ENCODE results near the gene IL22RA2.

IL22RA2 gene

GRCh38 chr6:137146206-137146605 lies 27.2 kb downstream of the IL22RA2 start:
- Histone ChIP-seq H3K4me3 (ENCODE audit: low read depth in 1 of 2, low read length in 2 of 2) (no peak overlapping the region), H3K9me3 (ENCODE audit: low read length) (no peaks in the 10 kb centered on the region), H3K4me1 (ENCODE audit: insufficient read depth, low read length) (no peaks in the 10 kb centered on the region), H3K9ac (ENCODE audit: low read length) (no peak overlapping the region), H3K27ac (ENCODE audit: low read depth, low read length) (no peak overlapping the region), H3K27me3 (ENCODE audit: control insufficient read depth in 1 of 2, insufficient read depth in 2 of 2, low read length in 2 of 2) (no peaks in the 10 kb centered on the region), H3K36me3 (ENCODE audit: insufficient read depth, low read length) (no peaks in the 10 kb centered on the region)

- no peaks in the 10 kb centered on the region for H3K27me3 ChIP-seq (ENCODE audit: control insufficient read depth in 1 of 2, insufficient read depth in 2 of 2, low read length in 2 of 2)
- no peaks in the 10 kb centered on the region for H3K9me3 ChIP-seq (ENCODE audit: low read length)
- no peak overlapping the region for H3K9ac ChIP-seq (ENCODE audit: low read length)
- H3K4me1 ChIP-seq (ENCODE audit: insufficient read depth, low read length), result no peaks in the 10 kb centered on the region
- H3K27ac ChIP-seq (ENCODE audit: low read depth, low read length), result no peak overlapping the region
- no peaks in the 10 kb centered on the region for H3K36me3 ChIP-seq (ENCODE audit: insufficient read depth, low read length)
- no peak overlapping the region for H3K4me3 ChIP-seq (ENCODE audit: low read depth in 1 of 2, low read length in 2 of 2)
Measured at GRCh38 chr6:137145421-137145820, 28.0 kb downstream of the IL22RA2 start.

- Histone ChIP-seq H3K27me3 (ENCODE audit: control insufficient read depth in 1 of 2, insufficient read depth in 2 of 2, low read length in 2 of 2) (no peaks in the 10 kb centered on the region), H3K4me1 (ENCODE audit: insufficient read depth, low read length) (no peaks in the 10 kb centered on the region), H3K36me3 (ENCODE audit: insufficient read depth, low read length) (no peaks in the 10 kb centered on the region), H3K27ac (ENCODE audit: low read depth, low read length) (no peak overlapping the region), H3K9me3 (ENCODE audit: low read length) (no peaks in the 10 kb centered on the region), H3K9ac (ENCODE audit: low read length) (no peak overlapping the region), H3K4me3 (ENCODE audit: low read depth in 1 of 2, low read length in 2 of 2) (no peak overlapping the region)
Measured at GRCh38 chr6:137136065-137136464, 37.4 kb downstream of the IL22RA2 start.

GRCh38 chr6:137134483-137134882 lies 39.0 kb downstream of the IL22RA2 start:
- no peaks in the 10 kb centered on the region for H3K9me3 ChIP-seq (ENCODE audit: low read length)
- no peak overlapping the region for H3K9ac ChIP-seq (ENCODE audit: low read length)
- no peaks in the 10 kb centered on the region for H3K36me3 ChIP-seq (ENCODE audit: insufficient read depth, low read length)
- H3K4me3 ChIP-seq (ENCODE audit: low read depth in 1 of 2, low read length in 2 of 2), result no peak overlapping the region
- H3K27me3 ChIP-seq (ENCODE audit: control insufficient read depth in 1 of 2, insufficient read depth in 2 of 2, low read length in 2 of 2), result no peaks in the 10 kb centered on the region
- no peaks in the 10 kb centered on the region for H3K4me1 ChIP-seq (ENCODE audit: insufficient read depth, low read length)
- H3K27ac ChIP-seq (ENCODE audit: low read depth, low read length), result no peak overlapping the region

GRCh38 chr6:137133122-137133521 lies 40.3 kb downstream of the IL22RA2 start:
- no peak overlapping the region for H3K27ac ChIP-seq (ENCODE audit: low read depth, low read length)
- no peak overlapping the region for H3K9ac ChIP-seq (ENCODE audit: low read length)
- H3K4me1 ChIP-seq (ENCODE audit: insufficient read depth, low read length), result no peaks in the 10 kb centered on the region
- no peaks in the 10 kb centered on the region for H3K36me3 ChIP-seq (ENCODE audit: insufficient read depth, low read length)
- H3K9me3 ChIP-seq (ENCODE audit: low read length), result no peaks in the 10 kb centered on the region
- no peak overlapping the region for H3K4me3 ChIP-seq (ENCODE audit: low read depth in 1 of 2, low read length in 2 of 2)
- no peaks in the 10 kb centered on the region for H3K27me3 ChIP-seq (ENCODE audit: control insufficient read depth in 1 of 2, insufficient read depth in 2 of 2, low read length in 2 of 2)

- no peaks in the 10 kb centered on the region for H3K4me1 ChIP-seq (ENCODE audit: insufficient read depth, low read length)
- H3K4me3 ChIP-seq (ENCODE audit: low read depth in 1 of 2, low read length in 2 of 2), result no peak overlapping the region
- no peak overlapping the region for H3K9ac ChIP-seq (ENCODE audit: low read length)
- H3K27me3 ChIP-seq (ENCODE audit: control insufficient read depth in 1 of 2, insufficient read depth in 2 of 2, low read length in 2 of 2), result no peaks in the 10 kb centered on the region
- H3K9me3 ChIP-seq (ENCODE audit: low read length), result no peaks in the 10 kb centered on the region
- no peaks in the 10 kb centered on the region for H3K36me3 ChIP-seq (ENCODE audit: insufficient read depth, low read length)
- no peak overlapping the region for H3K27ac ChIP-seq (ENCODE audit: low read depth, low read length)
Measured at GRCh38 chr6:137126875-137127485, 46.5 kb downstream of the IL22RA2 start.

GRCh38 chr6:137123078-137123477 lies 50.4 kb downstream of the IL22RA2 start:
- Histone ChIP-seq H3K9me3 (ENCODE audit: low read length) (no peaks in the 10 kb centered on the region), H3K36me3 (ENCODE audit: insufficient read depth, low read length) (no peaks in the 10 kb centered on the region), H3K27ac (ENCODE audit: low read depth, low read length) (no peak overlapping the region), H3K27me3 (ENCODE audit: control insufficient read depth in 1 of 2, insufficient read depth in 2 of 2, low read length in 2 of 2) (no peaks in the 10 kb centered on the region), H3K4me3 (ENCODE audit: low read depth in 1 of 2, low read length in 2 of 2) (no peak overlapping the region), H3K4me1 (ENCODE audit: insufficient read depth, low read length) (no peaks in the 10 kb centered on the region), H3K9ac (ENCODE audit: low read length) (no peak overlapping the region)

GRCh38 chr6:137122612-137123011 lies 50.8 kb downstream of the IL22RA2 start:
- Histone ChIP-seq H3K9ac (ENCODE audit: low read length) (no peak overlapping the region), H3K36me3 (ENCODE audit: insufficient read depth, low read length) (no peaks in the 10 kb centered on the region), H3K4me1 (ENCODE audit: insufficient read depth, low read length) (no peaks in the 10 kb centered on the region), H3K27ac (ENCODE audit: low read depth, low read length) (no peak overlapping the region), H3K9me3 (ENCODE audit: low read length) (no peaks in the 10 kb centered on the region), H3K4me3 (ENCODE audit: low read depth in 1 of 2, low read length in 2 of 2) (no peak overlapping the region), H3K27me3 (ENCODE audit: control insufficient read depth in 1 of 2, insufficient read depth in 2 of 2, low read length in 2 of 2) (no peaks in the 10 kb centered on the region)

GRCh38 chr6:137121401-137121997 lies 51.9 kb downstream of the IL22RA2 start:
- Histone ChIP-seq H3K4me3 (ENCODE audit: low read depth in 1 of 2, low read length in 2 of 2) (no peak overlapping the region), H3K36me3 (ENCODE audit: insufficient read depth, low read length) (no peaks in the 10 kb centered on the region), H3K27ac (ENCODE audit: low read depth, low read length) (no peak overlapping the region), H3K9me3 (ENCODE audit: low read length) (no peaks in the 10 kb centered on the region), H3K9ac (ENCODE audit: low read length) (no peak overlapping the region), H3K4me1 (ENCODE audit: insufficient read depth, low read length) (no peaks in the 10 kb centered on the region), H3K27me3 (ENCODE audit: control insufficient read depth in 1 of 2, insufficient read depth in 2 of 2, low read length in 2 of 2) (no peaks in the 10 kb centered on the region)

GRCh38 chr6:137120748-137121147 lies 52.7 kb downstream of the IL22RA2 start:
- Histone ChIP-seq H3K9me3 (ENCODE audit: low read length) (no peaks in the 10 kb centered on the region), H3K4me1 (ENCODE audit: insufficient read depth, low read length) (no peaks in the 10 kb centered on the region), H3K27ac (ENCODE audit: low read depth, low read length) (no peak overlapping the region), H3K4me3 (ENCODE audit: low read depth in 1 of 2, low read length in 2 of 2) (no peak overlapping the region), H3K36me3 (ENCODE audit: insufficient read depth, low read length) (no peaks in the 10 kb centered on the region), H3K27me3 (ENCODE audit: control insufficient read depth in 1 of 2, insufficient read depth in 2 of 2, low read length in 2 of 2) (no peaks in the 10 kb centered on the region), H3K9ac (ENCODE audit: low read length) (no peak overlapping the region)

GRCh38 chr6:137119196-137120104 lies 54.0 kb downstream of the IL22RA2 start:
- H3K36me3 ChIP-seq (ENCODE audit: insufficient read depth, low read length), result no peaks in the 10 kb centered on the region

More at GRCh38 chr6:137119196-137120104, 54.0 kb downstream of the IL22RA2 start:
- Histone ChIP-seq H3K27ac (ENCODE audit: low read depth, low read length) (no peak overlapping the region), H3K9me3 (ENCODE audit: low read length) (no peaks in the 10 kb centered on the region), H3K4me1 (ENCODE audit: insufficient read depth, low read length) (no peaks in the 10 kb centered on the region), H3K4me3 (ENCODE audit: low read depth in 1 of 2, low read length in 2 of 2) (no peak overlapping the region), H3K9ac (ENCODE audit: low read length) (no peak overlapping the region), H3K27me3 (ENCODE audit: control insufficient read depth in 1 of 2, insufficient read depth in 2 of 2, low read length in 2 of 2) (no peaks in the 10 kb centered on the region)
